NCI-H524 (cell line): Measurements from ENCODE around the gene INSL3.
"Not testable (repeated sequence)": the region's sequence is repeated elsewhere in the genome, so short reads cannot be mapped to it uniquely, and the experiment has no call there.

Experiments
- DNase-seq, 2 experiments: peaks; one replicate each; lab custom pipeline; 2025; lab: John Stamatoyannopoulos, UW

The INSL3 gene

GRCh38 chr19:17812099-17812498, 9.2 kb downstream of the INSL3 start:
- no peak for DNase-seq

GRCh38 chr19:17811681-17812080, 9.6 kb downstream of the INSL3 start:
- DNase-seq: no peak

GRCh38 chr19:17811103-17811502, 10.2 kb downstream of the INSL3 start:
- no peak for DNase-seq

GRCh38 chr19:17807731-17808316, 13.5 kb downstream of the INSL3 start:
- DNase-seq: no peak

GRCh38 chr19:17806945-17807344, 14.4 kb downstream of the INSL3 start:
- DNase-seq: no peak

GRCh38 chr19:17805427-17805826, 15.9 kb downstream of the INSL3 start:
- no peak for DNase-seq

- no peak for DNase-seq
Measured at GRCh38 chr19:17803264-17803896, 17.9 kb downstream of the INSL3 start.

- DNase-seq: no peak
Measured at GRCh38 chr19:17802137-17802858, 19.0 kb downstream of the INSL3 start.

- DNase-seq: not testable (repeated sequence)
Measured at GRCh38 chr19:17798599-17798998, 22.7 kb downstream of the INSL3 start.

- DNase-seq: no peak
Measured at GRCh38 chr19:17797424-17798201, 23.7 kb downstream of the INSL3 start.

GRCh38 chr19:17796838-17797423, 24.4 kb downstream of the INSL3 start:
- DNase-seq: no peak

- DNase-seq: no peak
Measured at GRCh38 chr19:17796013-17796837, 25.1 kb downstream of the INSL3 start.

- DNase-seq: no peak
Measured at GRCh38 chr19:17795495-17795856, 25.8 kb downstream of the INSL3 start.

- peak in 1 of 2 experiments; percentile 12 for DNase-seq
Measured at GRCh38 chr19:17794731-17795494, 26.4 kb downstream of the INSL3 start, which contains the start of gene B3GNT3. Gene B3GNT3 (plus strand): TSS chr19:17795138. CDS start chr19:17807808, 12,670 bp downstream.

GRCh38 chr19:17794412-17794730, 26.9 kb downstream of the INSL3 start:
- DNase-seq: no peak

GRCh38 chr19:17790059-17790780, 31.1 kb downstream of the INSL3 start:
- DNase-seq: no peak

- DNase-seq: no peak
Measured at GRCh38 chr19:17788632-17789031, 32.7 kb downstream of the INSL3 start.

- DNase-seq: no peak
Measured at GRCh38 chr19:17787274-17787913, 33.9 kb downstream of the INSL3 start.
